Stimulated activated CD4-positive, alpha-beta T cell treated with anti-CD3 and anti-CD28 coated beads, Interleukin-12 subunit alpha, Interleukin-12 subunit beta, amount 100 ng/mL, for 4 hours (primary cell): ENCODE data around the gene SLC6A6.
"Not testable (repeated sequence)": the region's sequence is repeated elsewhere in the genome, so short reads cannot be mapped to it uniquely, and the experiment has no call there.

Source experiments
- DNase-seq: peaks from one replicate; pipeline ENCODE4 v3.0.0-alpha.2; 2020

The SLC6A6 gene

GRCh38 chr3:14401692-14402303 is 608 bp upstream of the SLC6A6 start:
- no peak for DNase-seq

GRCh38 chr3:14403619-14404155 is 1.3 kb downstream of the SLC6A6 start:
- no peak for DNase-seq

GRCh38 chr3:14404186-14404585 is 1.8 kb downstream of the SLC6A6 start:
- DNase-seq, result no peak

- DNase-seq, result no peak
Observed at GRCh38 chr3:14404631-14405359, 2.4 kb downstream of the SLC6A6 start.

- no peak for DNase-seq
Observed at GRCh38 chr3:14405360-14406238, 3.2 kb downstream of the SLC6A6 start.

GRCh38 chr3:14406336-14406735 is 3.9 kb downstream of the SLC6A6 start:
- no peak for DNase-seq

GRCh38 chr3:14406766-14407165 is 4.4 kb downstream of the SLC6A6 start:
- no peak for DNase-seq

- no peak for DNase-seq
Observed at GRCh38 chr3:14407203-14407602, 4.8 kb downstream of the SLC6A6 start.

- DNase-seq, result not testable (repeated sequence)
Observed at GRCh38 chr3:14409779-14410063, 7.3 kb downstream of the SLC6A6 start.

- DNase-seq, result no peak
Observed at GRCh38 chr3:14410106-14410502, 7.7 kb downstream of the SLC6A6 start.

- DNase-seq, result no peak
Observed at GRCh38 chr3:14410503-14411165, 8.2 kb downstream of the SLC6A6 start.

- no peak for DNase-seq
Observed at GRCh38 chr3:14411166-14411526, 8.7 kb downstream of the SLC6A6 start.

GRCh38 chr3:14411988-14412387 is 9.6 kb downstream of the SLC6A6 start:
- no peak for DNase-seq

GRCh38 chr3:14412831-14413380 is 10.5 kb downstream of the SLC6A6 start:
- no peak for DNase-seq

- DNase-seq, result no peak
Observed at GRCh38 chr3:14413381-14414071, 11.1 kb downstream of the SLC6A6 start.

- DNase-seq, result no peak
Observed at GRCh38 chr3:14414846-14415464, 12.5 kb downstream of the SLC6A6 start.

- DNase-seq, result no peak
Observed at GRCh38 chr3:14415501-14415900, 13.1 kb downstream of the SLC6A6 start.

- DNase-seq, result no peak
Observed at GRCh38 chr3:14416453-14416852, 14.0 kb downstream of the SLC6A6 start.

GRCh38 chr3:14418296-14419250 is 16.2 kb downstream of the SLC6A6 start:
- DNase-seq, result no peak
